Vagina (tissue), 2 donors: ENCODE results near the gene CYB5A.

Source experiments
- CTCF ChIP-seq, 3 experiments: fragments of 450-650 bp in 2 of 3; fragments of 200-600 bp in 1 of 3; sonication (generic) in 1 of 3; IDR thresholded peaks; one replicate each; pipeline ENCODE4 v1.5.1; 2017 to 2019; ENCODE audit warnings: antibody characterized with exemption in 3 of 3, mild to moderate bottlenecking in 2 of 3, moderate library complexity in 2 of 3
- POLR2A ChIP-seq, 2 donors: fragments of 450-650 bp; IDR thresholded peaks; one replicate each; pipeline ENCODE4 v1.6.1; 2017; ENCODE audit warnings: antibody characterized with exemption in 2 of 2, mild to moderate bottlenecking in 2 of 2, moderate library complexity in 2 of 2
- POLR2AphosphoS5 ChIP-seq, 2 donors: sonication (generic); formaldehyde crosslinking; IDR thresholded peaks; one replicate each; pipeline ENCODE4 v1.9.0; 2017; ENCODE audit warnings: antibody characterized with exemption in 2 of 2, mild to moderate bottlenecking in 2 of 2, low read depth in 1 of 2; ENCODE audit not compliant: insufficient read depth in 1 of 2

- TF ChIP-seq CTCF (IDR thresholded peaks at IDR 0.05) (no peak), POLR2AphosphoS5 (IDR thresholded peaks at IDR 0.05; ENCODE audit: insufficient read depth in 1 of 2, low read depth in 1 of 2) (no peak), POLR2A (IDR thresholded peaks at IDR 0.05) (no peak)
These were observed 44.9 kb upstream of the CYB5A start for GRCh38 chr18:74336656-74337055.
